Cerebellar nuclear complex (tissue), 1 donor: ENCODE measurements around the gene ATG4C.
"Not testable (repeated sequence)": the region's sequence is repeated elsewhere in the genome, so short reads cannot be mapped to it uniquely, and the experiment has no call there.

ENCODE experiments used
- DNase-seq, 2 experiments: peaks; one replicate each; lab custom pipeline; 2025; lab: John Stamatoyannopoulos, UW

ATG4C gene, protein sequence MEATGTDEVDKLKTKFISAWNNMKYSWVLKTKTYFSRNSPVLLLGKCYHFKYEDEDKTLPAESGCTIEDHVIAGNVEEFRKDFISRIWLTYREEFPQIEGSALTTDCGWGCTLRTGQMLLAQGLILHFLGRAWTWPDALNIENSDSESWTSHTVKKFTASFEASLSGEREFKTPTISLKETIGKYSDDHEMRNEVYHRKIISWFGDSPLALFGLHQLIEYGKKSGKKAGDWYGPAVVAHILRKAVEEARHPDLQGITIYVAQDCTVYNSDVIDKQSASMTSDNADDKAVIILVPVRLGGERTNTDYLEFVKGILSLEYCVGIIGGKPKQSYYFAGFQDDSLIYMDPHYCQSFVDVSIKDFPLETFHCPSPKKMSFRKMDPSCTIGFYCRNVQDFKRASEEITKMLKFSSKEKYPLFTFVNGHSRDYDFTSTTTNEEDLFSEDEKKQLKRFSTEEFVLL

GRCh38 chr1:62783736-62784508 is at the start of gene ATG4C:
Gene ATG4C, plus strand, starts transcription at chr1:62784132. Its CDS starts 19,655 bp downstream, at chr1:62803787.
- DNase-seq = peak; percentile 45 to 98

GRCh38 chr1:62735491-62736171 is 48.3 kb upstream of the ATG4C start:
- no peak for DNase-seq

GRCh38 chr1:62740701-62741100 is 43.2 kb upstream of the ATG4C start:
- DNase-seq = not testable (repeated sequence)

DNA sequence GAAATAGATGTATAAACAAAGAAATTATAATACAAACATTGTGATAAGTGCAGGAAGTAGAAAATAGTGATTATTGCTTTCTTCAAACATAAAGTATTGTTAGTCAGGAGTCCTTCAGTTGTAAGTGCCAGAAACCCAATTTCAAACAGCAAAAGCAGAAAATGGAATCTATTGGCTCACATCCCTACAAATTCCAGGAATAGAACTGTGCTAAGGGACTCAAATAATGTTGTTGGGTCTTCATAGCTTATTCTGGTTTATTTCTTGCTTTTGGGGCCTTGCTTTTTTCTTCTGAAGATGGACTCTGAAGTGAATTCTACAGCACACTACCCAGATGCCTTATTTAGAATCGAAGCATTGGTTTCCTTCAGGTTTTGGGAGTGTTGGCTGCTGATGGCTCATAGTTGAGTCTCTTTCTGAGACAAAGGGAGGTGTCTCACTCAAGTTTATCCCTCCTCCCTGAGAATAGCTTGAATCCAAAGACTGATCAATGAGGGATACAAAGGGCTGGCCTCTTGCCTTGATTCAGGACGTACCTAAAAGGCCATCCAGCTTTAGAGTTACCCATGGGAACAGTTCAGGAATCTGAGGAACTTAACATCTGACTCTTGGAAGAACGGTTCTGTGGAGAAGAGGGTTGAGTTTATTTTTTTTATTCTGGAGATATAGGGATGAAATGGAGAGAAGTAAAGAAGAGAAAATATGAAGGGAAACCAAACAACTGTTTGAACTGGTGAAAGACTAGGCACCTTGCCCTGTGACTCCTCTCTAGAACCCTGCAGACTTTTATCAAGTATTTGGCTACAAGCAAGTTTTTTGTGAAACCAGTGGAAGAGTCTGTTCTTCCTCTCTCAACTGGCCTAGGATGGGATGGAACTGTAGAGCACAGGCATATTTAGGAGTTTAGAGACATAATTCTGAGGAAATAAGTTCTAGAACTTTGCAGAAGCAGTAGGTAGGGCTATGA is 39.0 kb upstream of the ATG4C start:
- no peak for DNase-seq

- no peak for DNase-seq
These were observed 37.7 kb upstream of the ATG4C start for GRCh38 chr1:62746086-62746808.

GRCh38 chr1:62746809-62747138 is 37.2 kb upstream of the ATG4C start:
- no peak for DNase-seq

DNA sequence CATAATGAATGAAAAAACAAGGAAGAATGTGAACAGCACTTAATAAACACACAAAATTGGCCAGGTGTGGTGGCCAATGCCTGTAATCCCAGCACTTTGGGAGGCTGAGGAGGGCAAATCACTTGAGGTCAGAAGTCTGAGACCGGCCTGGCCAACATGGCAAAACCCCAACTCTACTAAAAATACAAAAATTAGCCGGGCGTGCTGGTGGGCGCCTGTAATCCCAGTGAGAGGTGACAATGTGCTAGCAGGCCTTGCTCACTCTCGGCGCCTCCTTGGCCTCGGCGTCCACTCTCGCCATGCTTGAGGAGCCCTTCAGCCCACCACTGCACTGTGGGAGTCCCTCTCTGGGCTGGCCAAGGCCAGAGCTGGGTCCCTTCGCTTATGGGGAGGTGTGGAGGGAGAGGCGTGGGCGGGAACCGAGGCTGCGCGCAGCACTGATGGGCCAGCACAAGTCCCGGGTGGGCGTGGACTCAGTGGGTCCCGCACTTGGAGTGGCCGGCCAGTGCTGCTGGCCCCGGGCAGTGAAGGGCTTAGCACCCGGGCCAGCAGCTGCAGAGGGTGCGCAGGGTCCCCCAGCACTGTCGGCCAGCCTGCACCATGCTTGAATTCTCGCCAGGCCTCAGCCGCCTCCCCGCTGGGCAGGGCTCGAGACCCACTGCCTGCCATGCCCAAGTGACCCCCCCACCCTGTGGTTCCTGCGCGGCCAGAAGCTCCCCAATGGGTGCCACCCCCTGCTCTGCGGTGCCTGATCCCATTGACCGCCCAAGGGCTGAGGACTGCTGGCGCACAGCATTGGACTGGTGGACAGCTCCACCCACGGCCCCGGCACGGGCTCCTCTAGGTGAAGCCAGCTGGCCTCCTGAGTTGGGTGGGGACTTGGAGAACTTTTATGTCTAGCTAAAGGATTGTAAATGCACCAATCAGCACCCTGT is 30.6 kb upstream of the ATG4C start:
- DNase-seq = no peak

- not testable (repeated sequence) for DNase-seq
These were observed 29.0 kb upstream of the ATG4C start for GRCh38 chr1:62754938-62755337.

DNA sequence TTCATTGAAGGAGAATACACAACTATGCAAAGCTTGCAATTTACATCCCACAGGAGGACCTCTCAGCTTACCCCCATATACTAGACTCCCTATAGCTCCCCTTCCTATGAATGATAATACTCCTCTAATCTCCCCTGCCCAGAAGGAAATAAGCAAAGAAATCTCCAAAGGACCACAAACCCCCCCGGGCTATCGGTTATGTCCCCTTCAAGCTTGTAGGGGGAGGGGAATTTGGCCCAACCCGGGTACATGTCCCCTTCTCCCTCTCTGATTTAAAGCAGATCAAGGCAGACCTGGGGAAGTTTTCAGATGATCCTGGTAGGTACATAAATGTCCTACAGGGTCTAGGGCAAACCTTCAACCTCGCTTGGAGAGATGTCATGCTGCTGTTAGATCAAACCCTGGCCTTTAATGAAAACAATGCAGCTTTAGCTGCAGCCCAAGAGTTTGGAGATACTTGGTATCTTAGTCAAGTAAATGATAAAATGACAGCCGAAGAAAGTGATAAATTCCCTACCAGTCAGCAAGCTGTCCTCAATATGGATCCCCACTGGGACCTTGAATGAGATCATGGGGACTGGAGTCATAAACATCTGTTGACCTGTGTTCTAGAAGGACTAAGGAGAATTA is 27.6 kb upstream of the ATG4C start:
- DNase-seq = not testable (repeated sequence)

GRCh38 chr1:62759232-62759875 is 24.6 kb upstream of the ATG4C start:
- DNase-seq = not testable (repeated sequence)

- not testable (repeated sequence) for DNase-seq
These were observed 23.7 kb upstream of the ATG4C start for GRCh38 chr1:62760021-62760782.

GRCh38 chr1:62761223-62761870 is 22.6 kb upstream of the ATG4C start:
- DNase-seq = not testable (repeated sequence)

GRCh38 chr1:62762027-62762426 is 21.9 kb upstream of the ATG4C start:
- not testable (repeated sequence) for DNase-seq

DNA sequence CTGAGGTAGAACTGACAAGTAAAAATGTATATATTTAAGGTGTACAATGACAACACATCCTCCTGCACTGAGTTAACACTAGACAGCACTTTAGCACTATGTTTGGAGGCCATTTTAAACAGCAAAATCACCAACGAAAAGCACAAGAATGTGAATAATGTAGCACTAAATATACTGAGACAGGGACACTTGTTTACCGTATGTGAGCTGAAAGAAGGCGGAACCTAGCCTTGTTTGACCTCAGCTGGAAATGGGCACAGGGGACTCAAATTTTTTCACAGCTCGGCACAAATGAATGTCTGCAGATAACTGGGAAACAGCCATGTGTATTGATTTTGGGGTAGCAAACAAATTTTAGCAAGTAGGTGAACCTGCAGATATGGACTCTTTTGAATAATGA is 18.0 kb upstream of the ATG4C start:
- DNase-seq = no peak

- not testable (repeated sequence) for DNase-seq
These were observed 15.4 kb upstream of the ATG4C start for GRCh38 chr1:62768551-62768950.

GRCh38 chr1:62772607-62773295 is 11.2 kb upstream of the ATG4C start:
- no peak for DNase-seq

DNA sequence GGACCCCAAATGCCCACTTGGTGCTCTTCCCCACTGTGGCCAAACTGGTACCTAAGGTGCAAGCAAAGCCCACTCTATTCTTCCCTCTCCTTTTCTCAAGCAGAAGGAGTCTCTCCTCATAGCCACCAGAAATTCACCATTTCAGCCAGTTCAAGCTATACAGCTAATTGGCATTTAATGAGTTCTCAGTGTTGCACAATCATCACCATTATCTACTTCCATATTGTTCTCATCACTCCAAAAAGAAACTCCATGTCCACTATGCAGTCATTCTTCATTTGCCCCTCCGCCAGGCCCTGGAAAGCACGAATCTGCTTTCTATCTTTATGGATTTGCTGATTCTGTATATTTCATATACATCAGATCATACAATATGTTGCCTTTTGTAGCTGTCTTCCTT is 9.9 kb upstream of the ATG4C start:
- no peak for DNase-seq
